ENCODE measurements around the gene APP. TPM values are rescaled to one million over a fixed set of nuclear protein-coding genes. Genes with fewer than 3 reads are reported as not detected.

APP gene
- total RNA-seq, 1 experiment from 2014 or later = 224 TPM

DNA sequence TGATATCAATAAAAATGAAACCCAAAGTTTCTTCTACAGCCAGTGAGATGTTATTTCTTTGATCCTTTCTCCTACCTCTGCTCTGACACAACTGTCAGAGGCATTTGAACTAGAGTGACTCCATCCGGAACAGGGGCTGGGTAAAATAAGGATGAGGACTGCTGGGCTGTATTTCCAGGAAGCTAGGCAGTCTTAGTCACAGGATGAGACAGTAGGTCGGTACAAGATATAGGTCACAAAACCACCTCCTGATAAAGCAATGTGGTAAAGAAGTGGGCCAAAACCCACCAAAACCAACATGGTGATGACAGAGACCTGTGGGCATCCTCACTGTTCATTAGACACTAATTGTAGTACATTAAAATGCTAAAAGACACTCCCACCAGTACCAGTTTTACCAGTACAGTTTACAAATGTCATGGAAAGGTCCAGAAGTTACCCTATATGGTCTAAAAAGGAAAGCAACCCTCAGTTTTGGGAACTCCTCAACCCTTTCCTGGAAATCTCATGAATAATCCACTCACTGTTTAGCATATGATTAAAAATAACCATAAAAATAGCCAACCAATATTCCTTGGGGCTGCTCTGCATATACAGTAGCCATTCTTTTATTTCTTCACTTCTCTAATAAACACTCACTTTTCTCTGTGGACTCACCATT is 339.1 kb downstream of the APP start:
- Histone ChIP-seq H3K4me1 (replicated peaks; ENCODE audit: insufficient read depth) (no peaks in the 10 kb centered on the region), H3K4me2 (no peak overlapping the region), H2AFZ (no peak overlapping the region), H3K4me3 (no peak overlapping the region), H3F3A (ENCODE audit: insufficient read depth, low read depth) (no peaks in the 10 kb centered on the region), H3K9me3 (ENCODE audit: insufficient read depth, low read depth) (no peaks in the 10 kb centered on the region), H3K79me2 (ENCODE audit: low read depth) (no peaks in the 10 kb centered on the region), H4K20me1 (ENCODE audit: insufficient read depth) (no peaks in the 10 kb centered on the region), H3K9me2 (ENCODE audit: insufficient read depth) (no peaks in the 10 kb centered on the region), H3K27me3 (ENCODE audit: insufficient read depth, low read depth) (no peaks in the 10 kb centered on the region), H3K27ac (no peak overlapping the region), H3K36me3 (ENCODE audit: low read depth) (no peaks in the 10 kb centered on the region)
- no TSS peak for BruUV-seq (replicated peaks)
- CTCF ChIA-PET = no interaction called here
- no peak for DNase-seq
- intact Hi-C loops (cut with micrococcal nuclease; ENCODE audit: unreplicated experiment) = no loop called here
- TF ChIP-seq, protein P1, sequence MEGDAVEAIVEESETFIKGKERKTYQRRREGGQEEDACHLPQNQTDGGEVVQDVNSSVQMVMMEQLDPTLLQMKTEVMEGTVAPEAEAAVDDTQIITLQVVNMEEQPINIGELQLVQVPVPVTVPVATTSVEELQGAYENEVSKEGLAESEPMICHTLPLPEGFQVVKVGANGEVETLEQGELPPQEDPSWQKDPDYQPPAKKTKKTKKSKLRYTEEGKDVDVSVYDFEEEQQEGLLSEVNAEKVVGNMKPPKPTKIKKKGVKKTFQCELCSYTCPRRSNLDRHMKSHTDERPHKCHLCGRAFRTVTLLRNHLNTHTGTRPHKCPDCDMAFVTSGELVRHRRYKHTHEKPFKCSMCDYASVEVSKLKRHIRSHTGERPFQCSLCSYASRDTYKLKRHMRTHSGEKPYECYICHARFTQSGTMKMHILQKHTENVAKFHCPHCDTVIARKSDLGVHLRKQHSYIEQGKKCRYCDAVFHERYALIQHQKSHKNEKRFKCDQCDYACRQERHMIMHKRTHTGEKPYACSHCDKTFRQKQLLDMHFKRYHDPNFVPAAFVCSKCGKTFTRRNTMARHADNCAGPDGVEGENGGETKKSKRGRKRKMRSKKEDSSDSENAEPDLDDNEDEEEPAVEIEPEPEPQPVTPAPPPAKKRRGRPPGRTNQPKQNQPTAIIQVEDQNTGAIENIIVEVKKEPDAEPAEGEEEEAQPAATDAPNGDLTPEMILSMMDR (conservative IDR thresholded peaks at IDR 0.05) = no peak
- no peak for TF ChIP-seq EZH2 (IDR thresholded peaks at IDR 0.05; ENCODE audit: low read depth)
- POLR2A ChIA-PET (ENCODE audit: unreplicated experiment) = no interaction called here

Measured in PC-9 (cell line).